HT-29 (cell line): ENCODE results near the gene C2. TPM values are rescaled to one million over a fixed set of nuclear protein-coding genes. Genes with fewer than 3 reads are reported as not detected.
"Not testable (repeated sequence)": the region's sequence is repeated elsewhere in the genome, so short reads cannot be mapped to it uniquely, and the experiment has no call there.

Experiments
- DNase-seq: peaks from one replicate; pipeline ENCODE4 v3.0.0-alpha.2; 2015; ENCODE audit warnings: low spot score
- total RNA-seq: library from RNA; depleted of rRNA; stranded (reverse); fragments of >200 nt; shearing (Covaris generic); gene quantifications from 2 replicates; pipeline ENCODE4 v1.2.3, GENCODE V29; 2014

The C2 gene
- total RNA-seq, 1 experiment from 2014 or later, result 0.28 TPM

DNA sequence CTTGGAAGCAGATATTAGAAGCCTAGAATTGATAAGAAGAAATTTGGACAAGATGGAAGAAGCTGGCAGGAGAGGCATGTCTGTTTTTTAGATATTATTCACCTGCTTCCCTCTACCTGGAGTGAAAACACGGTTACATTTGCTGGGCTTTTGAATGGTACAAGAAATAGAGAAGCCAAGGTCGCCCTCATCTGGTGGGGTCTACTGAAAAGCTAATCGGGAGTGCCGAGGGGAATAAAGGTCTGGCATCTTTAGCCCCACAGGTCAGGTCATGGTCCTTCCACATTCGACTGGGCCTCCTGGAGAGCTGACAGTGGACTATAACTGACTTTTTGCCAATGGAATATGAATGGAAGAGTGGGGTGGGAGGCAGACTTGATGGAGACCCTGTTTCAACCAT, 4.6 kb upstream of the C2 start:
- DNase-seq, result peak; percentile 47

DNA sequence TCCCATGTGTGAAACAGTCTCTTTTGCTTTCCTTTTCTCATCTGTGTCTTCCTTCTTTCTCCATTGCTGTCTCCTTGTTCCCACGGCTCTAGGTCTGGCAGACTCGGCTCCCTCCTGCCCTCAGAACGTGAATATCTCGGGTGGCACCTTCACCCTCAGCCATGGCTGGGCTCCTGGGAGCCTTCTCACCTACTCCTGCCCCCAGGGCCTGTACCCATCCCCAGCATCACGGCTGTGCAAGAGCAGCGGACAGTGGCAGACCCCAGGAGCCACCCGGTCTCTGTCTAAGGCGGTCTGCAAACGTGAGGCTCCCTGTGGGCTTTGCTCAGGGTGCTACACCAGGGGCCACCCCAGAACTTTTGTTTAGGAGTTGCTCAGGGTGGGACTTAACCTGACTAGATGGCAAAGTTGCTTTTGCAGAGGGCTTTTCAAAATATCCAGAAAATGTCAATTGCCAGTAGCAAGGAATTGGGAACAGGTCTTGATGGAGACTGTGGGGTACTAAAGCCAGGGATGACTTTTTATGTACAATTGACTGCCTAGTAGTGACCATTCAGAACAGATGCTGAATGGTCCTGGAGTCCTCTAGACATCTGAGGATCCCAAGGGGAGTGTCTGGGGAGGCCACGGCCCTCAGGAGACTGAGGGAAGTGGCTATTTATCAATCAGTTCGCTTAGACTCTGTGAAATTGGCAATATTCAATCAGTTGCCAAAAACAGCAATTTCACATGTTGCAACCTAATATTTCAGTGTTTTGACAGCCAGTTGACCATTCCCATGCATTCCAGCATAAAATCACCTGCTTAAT, 550 bp downstream of the C2 start:
- no peak for DNase-seq

DNA sequence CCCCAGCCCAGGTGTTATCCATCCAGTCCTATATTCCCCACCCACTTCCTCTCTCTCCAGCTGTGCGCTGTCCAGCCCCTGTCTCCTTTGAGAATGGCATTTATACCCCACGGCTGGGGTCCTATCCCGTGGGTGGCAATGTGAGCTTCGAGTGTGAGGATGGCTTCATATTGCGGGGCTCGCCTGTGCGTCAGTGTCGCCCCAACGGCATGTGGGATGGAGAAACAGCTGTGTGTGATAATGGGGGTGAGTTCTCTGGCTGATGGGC, 1.1 kb downstream of the C2 start:
- no peak for DNase-seq

DNA sequence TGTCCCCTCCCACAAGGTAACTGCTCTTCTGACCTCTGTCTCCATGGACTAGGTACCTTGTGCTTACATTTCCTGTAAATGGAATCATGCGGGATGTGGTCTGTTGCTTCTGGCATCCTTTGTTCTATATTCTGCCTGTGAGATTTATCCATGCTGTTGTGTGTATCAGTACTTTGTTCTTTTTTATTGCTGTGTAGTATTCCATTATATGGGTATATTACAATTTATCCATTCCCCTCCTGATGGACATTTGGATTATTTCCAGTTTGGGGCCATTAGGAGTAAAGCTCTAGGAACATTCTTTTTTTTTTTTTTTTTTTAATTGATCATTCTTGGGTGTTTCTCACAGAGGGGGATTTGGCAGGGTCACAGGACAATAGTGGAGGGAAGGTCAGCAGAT, 3.4 kb downstream of the C2 start:
- DNase-seq, result no peak

DNA sequence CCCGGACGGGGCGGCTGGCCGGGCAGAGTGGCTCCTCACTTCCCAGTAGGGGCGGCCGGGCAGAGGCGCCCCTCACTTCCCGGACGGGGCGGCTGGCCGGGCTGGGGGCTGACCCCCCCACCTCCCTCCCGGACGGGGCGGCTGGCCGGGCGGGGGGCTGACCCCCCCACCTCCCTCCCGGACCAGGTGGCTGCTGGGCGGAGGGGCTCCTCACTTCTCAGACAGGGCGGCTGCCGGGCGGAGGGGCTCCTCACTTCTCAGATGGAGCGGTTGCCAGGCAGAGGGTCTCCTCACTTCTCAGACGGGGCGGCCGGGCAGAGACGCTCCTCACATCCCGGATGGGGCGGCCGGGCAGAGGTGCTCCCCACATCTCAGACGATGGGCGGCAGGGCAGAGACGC, 4.6 kb downstream of the C2 start:
- DNase-seq, result not testable (repeated sequence)

DNA sequence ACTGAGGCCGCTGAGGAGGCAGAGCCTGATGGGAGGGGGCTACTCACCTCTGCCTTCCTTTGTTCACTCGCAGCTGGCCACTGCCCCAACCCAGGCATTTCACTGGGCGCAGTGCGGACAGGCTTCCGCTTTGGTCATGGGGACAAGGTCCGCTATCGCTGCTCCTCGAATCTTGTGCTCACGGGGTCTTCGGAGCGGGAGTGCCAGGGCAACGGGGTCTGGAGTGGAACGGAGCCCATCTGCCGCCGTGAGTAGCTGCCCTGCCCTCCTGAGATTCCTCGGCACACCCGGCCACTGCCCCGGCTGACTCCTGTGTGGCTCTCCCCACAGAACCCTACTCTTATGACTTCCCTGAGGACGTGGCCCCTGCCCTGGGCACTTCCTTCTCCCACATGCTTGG, 6.0 kb downstream of the C2 start:
- no peak for DNase-seq

DNA sequence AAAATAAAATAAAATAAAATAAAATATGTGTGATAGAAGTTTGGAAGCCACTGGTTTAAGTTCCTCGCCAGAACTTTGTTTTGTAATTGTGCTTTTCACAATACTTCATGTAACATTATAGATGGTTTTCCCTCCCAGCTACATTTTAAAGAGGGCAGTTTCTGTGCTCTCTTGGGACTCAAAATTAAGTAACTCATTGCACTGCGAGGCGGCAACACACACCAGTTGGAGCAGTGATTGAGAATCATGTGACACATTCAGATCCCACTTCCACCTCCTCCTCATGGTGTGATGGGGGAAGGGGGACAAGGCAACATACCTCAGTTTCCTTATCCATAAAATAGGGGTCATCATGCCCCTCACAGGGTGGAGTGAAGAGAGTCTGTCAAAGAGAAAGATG, 7.5 kb downstream of the C2 start:
- DNase-seq, result no peak

DNA sequence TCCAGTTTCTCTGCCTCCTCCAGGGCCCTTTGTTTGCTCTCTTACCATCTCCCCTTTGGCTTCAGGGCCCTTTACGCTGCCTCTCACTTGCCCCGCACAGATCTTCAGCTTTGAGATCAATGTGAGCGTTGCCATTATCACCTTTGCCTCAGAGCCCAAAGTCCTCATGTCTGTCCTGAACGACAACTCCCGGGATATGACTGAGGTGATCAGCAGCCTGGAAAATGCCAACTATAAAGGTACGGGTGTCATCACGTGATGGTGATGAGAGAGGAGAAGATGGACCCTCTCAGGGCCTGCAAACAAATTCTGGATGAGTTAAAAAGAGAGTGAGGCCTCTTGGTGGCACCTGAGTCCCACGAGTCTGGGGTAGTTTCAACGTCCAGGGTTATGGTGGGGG, 8.3 kb downstream of the C2 start:
- DNase-seq, result no peak

DNA sequence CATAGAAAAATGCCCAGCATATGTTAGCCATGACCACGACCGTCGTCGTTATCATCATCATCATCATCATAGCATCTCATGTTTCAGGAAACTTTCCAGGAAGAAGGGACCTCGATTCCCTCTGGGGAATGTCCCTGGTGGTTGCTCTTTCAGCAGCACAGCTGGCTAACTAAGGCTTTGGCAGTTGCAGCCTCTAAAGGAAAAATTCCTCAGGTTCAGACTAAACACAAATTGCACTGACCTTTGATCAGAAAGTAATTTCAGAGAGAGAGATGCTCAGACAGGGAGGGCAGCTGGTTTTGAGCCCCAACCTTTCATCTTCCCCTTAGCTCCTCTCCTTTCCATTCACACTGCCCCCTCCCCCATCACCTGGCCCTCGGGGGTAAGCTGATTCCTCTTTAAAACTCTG, 12.7 kb downstream of the C2 start:
- no peak for DNase-seq

DNA sequence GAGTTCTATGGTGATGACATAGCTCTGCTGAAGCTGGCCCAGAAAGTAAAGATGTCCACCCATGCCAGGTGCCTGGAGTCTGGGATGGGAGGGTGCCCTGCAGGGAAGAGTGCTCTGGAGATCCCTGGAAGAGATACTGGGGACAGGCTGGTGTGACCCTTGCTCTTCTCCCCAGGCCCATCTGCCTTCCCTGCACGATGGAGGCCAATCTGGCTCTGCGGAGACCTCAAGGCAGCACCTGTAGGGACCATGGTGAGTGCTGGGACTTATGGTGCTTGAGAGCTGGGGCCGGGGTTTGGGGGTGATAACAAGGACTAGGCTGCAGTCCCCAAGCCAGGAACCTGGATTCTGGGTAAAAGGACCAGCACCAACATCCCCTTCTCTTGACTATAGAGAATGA, 16.2 kb downstream of the C2 start:
- DNase-seq, result no peak

DNA sequence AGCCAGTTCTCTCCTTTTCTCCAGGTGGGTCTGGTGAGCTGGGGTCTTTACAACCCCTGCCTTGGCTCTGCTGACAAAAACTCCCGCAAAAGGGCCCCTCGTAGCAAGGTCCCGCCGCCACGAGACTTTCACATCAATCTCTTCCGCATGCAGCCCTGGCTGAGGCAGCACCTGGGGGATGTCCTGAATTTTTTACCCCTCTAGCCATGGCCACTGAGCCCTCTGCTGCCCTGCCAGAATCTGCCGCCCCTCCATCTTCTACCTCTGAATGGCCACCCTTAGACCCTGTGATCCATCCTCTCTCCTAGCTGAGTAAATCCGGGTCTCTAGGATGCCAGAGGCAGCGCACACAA, 17.6 kb downstream of the C2 start:
- DNase-seq, result no peak

DNA sequence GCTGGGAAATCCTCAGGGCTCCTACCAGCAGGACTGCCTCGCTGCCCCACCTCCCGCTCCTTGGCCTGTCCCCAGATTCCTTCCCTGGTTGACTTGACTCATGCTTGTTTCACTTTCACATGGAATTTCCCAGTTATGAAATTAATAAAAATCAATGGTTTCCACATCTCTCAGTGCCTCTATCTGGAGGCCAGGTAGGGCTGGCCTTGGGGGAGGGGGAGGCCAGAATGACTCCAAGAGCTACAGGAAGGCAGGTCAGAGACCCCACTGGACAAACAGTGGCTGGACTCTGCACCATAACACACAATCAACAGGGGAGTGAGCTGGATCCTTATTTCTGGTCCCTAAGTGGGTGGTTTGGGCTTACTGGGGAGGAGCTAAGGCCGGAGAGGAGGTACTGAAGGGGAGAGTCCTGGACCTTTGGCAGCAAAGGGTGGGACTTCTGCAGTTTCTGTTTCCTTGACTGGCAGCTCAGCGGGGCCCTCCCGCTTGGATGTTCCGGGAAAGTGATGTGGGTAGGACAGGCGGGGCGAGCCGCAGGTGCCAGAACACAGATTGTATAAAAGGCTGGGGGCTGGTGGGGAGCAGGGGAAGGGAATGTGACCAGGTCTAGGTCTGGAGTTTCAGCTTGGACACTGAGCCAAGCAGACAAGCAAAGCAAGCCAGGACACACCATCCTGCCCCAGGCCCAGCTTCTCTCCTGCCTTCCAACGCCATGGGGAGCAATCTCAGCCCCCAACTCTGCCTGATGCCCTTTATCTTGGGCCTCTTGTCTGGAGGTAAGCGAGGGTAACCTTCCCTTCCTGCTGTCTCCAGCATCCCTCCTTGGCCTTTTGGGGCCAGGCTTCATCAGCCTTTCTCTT, 18.2 kb downstream of the C2 start, which contains the start of gene CFB:
CFB (plus strand) TSS at position 589 of the 863 bp plus-strand sequence; CDS start at position 716, 127 bp downstream.
- peak; percentile 67 for DNase-seq

DNA sequence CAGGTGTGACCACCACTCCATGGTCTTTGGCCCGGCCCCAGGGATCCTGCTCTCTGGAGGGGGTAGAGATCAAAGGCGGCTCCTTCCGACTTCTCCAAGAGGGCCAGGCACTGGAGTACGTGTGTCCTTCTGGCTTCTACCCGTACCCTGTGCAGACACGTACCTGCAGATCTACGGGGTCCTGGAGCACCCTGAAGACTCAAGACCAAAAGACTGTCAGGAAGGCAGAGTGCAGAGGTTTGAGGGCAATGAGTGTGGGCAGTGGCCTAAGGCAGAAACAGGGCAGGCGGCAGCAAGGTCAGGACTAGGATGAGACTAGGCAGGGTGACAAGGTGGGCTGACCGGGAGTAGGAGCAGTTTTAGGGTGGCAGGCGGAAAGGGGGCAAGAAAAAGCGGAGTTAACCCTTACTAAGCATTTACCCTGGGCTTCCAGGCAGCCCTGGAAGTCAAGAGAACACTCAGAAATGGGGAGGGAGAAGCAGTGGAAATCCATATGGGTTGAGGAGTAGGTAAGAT, 18.9 kb downstream of the C2 start:
- no peak for DNase-seq

DNA sequence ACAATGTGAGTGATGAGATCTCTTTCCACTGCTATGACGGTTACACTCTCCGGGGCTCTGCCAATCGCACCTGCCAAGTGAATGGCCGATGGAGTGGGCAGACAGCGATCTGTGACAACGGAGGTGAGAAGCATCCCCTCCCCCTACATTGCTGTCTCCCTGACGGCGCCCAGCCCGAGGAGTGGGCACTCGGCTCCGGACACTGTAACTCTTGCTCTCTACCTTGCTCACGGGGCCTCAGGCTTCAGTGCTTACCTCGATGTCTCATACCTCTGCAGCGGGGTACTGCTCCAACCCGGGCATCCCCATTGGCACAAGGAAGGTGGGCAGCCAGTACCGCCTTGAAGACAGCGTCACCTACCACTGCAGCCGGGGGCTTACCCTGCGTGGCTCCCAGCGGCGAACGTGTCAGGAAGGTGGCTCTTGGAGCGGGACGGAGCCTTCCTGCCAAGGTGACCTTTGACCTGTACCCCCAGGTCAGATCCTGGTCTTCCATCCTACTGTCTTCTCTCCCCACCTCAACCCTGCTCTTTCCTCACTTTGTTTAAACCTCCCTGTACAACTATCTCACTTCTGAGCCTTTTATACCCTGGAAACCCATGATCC, 19.7 kb downstream of the C2 start:
- DNase-seq, result no peak

DNA sequence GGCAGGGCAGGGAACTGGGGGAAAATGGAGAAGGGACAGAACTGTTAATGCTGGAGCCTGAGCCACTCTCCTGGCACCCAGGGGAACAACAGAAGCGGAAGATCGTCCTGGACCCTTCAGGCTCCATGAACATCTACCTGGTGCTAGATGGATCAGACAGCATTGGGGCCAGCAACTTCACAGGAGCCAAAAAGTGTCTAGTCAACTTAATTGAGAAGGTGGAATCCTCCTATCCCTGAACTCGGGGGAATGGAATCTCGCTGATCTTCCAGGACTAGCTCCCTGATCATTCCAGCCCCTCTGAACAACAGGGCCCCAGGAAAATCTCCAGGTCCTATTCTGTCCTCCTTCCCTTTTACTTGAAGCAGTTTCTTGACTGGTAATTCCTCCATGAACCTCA, 20.3 kb downstream of the C2 start:
- DNase-seq, result no peak

DNA sequence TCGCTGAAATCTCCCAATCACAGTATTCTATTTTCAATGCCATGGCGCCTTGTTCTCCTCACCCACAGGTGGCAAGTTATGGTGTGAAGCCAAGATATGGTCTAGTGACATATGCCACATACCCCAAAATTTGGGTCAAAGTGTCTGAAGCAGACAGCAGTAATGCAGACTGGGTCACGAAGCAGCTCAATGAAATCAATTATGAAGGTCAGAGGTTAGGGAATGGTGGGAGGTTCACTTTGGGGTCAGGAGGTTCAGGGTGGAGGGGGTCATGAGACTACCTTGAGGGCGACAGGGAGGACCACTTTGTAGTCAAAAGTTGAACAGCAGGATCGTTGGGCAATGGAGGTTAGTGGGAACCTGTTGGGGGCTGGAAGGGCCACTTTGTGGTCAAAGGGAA, 20.8 kb downstream of the C2 start:
- no peak for DNase-seq

DNA sequence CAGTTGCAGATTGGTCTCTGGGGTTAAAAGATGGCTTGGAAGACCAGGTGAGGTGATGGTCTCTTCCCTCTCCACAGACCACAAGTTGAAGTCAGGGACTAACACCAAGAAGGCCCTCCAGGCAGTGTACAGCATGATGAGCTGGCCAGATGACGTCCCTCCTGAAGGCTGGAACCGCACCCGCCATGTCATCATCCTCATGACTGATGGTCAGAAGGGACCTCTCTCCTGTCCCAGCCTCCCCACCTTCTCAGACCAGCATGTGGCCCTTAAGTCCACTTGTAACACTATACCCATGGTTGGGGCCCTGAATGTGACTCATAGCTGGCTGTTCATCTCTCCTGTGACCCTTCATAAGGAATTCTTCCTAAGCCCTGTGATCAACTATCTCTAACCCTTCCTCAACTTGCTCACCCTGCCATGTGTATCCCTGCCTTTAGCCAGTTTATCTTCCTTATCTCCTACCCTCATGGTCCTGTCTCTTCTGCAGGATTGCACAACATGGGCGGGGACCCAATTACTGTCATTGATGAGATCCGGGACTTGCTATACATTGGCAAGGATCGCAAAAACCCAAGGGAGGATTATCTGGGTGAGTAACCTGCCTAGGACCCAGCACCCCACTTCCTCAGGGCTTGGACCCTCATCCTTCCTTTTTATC, 21.4 kb downstream of the C2 start:
- DNase-seq, result no peak

DNA sequence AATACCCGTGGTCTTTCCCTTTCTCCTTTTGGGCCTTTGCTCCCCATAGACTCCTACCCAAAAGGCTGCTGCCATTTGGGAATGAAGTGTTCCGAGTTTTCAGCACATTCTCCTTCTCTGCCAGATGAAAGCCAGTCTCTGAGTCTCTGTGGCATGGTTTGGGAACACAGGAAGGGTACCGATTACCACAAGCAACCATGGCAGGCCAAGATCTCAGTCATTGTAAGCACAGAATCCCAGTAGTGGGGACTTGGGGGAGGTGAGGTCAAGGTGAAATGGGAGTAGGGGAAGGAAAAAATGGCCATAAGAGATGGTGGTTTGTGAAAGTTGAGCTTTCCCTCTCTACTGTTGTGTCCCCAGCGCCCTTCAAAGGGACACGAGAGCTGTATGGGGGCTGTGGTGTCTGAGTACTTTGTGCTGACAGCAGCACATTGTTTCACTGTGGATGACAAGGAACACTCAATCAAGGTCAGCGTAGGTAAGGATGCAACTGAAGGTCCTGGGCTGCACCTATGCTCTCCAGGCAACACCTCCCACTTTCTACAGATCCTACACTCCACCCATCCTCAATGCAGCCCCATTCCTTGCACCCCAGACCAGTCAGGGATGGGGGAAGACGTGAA, 22.5 kb downstream of the C2 start:
- no peak for DNase-seq

DNA sequence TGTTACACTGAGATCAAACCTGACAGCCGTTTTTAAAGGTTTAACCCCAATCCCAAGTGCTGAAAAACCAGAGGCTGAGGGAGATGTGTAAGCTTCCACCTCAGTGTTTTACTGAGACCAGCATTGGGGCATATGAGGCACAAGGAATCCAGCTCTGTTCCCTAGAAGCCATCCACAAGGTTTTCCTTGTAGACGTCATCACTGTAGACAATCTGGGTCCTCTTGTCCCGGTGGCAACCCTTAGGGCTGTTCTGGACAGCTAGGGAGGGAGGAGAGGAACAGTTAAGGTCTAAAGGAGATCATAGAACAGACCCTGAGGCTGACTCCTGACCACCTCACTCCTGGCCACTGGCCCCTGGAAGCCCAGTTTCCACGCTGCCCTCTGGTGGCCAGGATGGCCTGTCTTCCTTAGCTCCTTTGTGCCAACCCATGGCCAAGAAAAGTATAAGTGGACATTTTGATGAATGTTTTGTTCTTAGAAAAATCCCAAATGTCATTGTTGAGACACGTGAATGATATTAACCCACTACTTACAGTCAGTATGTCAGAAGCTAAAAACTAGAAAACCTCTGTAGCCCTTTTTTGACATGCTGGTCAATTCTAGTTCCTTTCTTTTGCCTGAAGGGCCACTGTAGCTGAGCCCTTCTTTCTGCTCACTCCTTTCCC, 24.8 kb downstream of the C2 start:
- DNase-seq, result peak; percentile 79

DNA sequence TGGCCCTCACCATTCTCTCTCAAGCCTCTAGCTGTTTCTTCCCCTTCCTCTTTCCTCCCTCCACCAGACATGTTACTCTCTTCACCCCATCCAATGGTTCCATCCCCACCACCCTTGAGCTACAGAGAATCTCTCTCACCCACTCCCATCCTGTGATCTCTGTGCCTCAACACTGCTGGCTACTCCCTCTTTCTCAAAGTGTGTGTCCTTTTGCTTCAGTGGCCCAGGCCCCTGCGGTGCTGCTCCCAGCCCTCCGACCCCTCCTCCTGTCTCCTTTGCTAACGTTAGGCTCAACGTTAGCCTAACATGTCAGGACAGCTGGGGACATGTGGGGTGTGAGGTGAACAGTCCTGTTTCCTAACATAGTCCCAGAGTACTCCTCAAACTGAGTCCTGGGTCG, 25.4 kb downstream of the C2 start:
- DNase-seq, result no peak

DNA sequence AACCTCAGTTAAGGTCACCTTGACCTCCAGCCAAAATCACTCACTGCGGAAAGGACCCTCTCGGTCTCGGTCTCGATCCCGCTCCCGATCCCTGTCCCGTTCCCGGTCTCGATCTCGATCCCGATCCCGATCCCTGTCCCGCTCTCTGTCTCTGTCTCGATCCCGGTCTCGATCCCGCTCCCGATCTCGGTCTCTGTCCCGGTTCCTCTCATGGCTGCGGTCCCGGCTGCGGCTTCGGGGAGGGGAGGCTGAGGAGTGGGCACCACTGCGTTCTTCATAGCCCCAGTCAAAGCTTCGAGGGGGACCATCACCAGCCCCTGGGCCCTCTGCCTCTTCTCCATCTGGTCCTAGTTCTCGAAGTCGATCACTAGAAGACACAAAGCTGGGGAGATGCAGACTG, 27.0 kb downstream of the C2 start:
- DNase-seq, result no peak
